ENCODE results near the gene CCDC14. TPM values are rescaled to one million over a fixed set of nuclear protein-coding genes. Genes with fewer than 3 reads are reported as not detected.
"Not testable (repeated sequence)": the region's sequence is repeated elsewhere in the genome, so short reads cannot be mapped to it uniquely, and the experiment has no call there.

The CCDC14 gene
- total and polyA plus RNA-seq, 9 of the 15 experiments (the other 6 are each of a cell fraction or from before 2014, with no cell fraction given), result 18.6 to 107 (median 57.3) TPM

- TF ChIP-seq JUNB (CRISPR knock-in tag; conservative IDR thresholded peaks at IDR 0.05) (no peak), HDAC2 (IDR thresholded peaks at IDR 0.05) (no peak), RERE (CRISPR knock-in tag; IDR thresholded peaks at IDR 0.05; ENCODE audit: borderline replicate concordance) (no peak)
Measured at GRCh38 chr3:124007186-124007585, 46.2 kb upstream of the CCDC14 start (continued).

GRCh38 chr3:124002405-124003079 lies 41.5 kb upstream of the CCDC14 start:
- H3K79me2 ChIP-seq (ENCODE audit: control insufficient read depth, insufficient read depth, low read length); BruUV-seq (replicated peaks); H3K9me3 ChIP-seq (replicated peaks; ENCODE audit: control insufficient read depth, insufficient read depth, low read depth, low read length); H3K27ac ChIP-seq (ENCODE audit: extremely low read depth, low read depth, low read length); H3K36me3 ChIP-seq (ENCODE audit: control insufficient read depth, insufficient read depth, low read length); H3K9me1 ChIP-seq (ENCODE audit: control insufficient read depth, insufficient read depth, low read length); H3K27me3 ChIP-seq (ENCODE audit: control insufficient read depth in 2 of 2, insufficient read depth in 2 of 2, low read length in 2 of 2); H3K4me2 ChIP-seq (ENCODE audit: insufficient read depth, low read length); intact Hi-C loops (cut with micrococcal nuclease); in situ Hi-C loops (cut with MboI); DNase-seq (ENCODE audit: extremely low read depth in 1 of 4, low spot score in 3 of 4); H3K9ac ChIP-seq (ENCODE audit: insufficient read depth in 1 of 2, low read depth in 2 of 2, low read length in 2 of 2); CTCF ChIA-PET (ENCODE audit: low intra/inter-chr PET ratio); FAIRE-seq; H2AFZ ChIP-seq (ENCODE audit: low read depth, low read length); ATAC-seq; H3K4me1 ChIP-seq (replicated peaks in 1 of 2; ENCODE audit: control insufficient read depth in 2 of 2, insufficient read depth in 2 of 2, low read length in 2 of 2); H3K4me3 ChIP-seq; POLR2A ChIA-PET; H4K20me1 ChIP-seq (replicated peaks; ENCODE audit: control insufficient read depth, insufficient read depth, low read length): not testable (repeated sequence)
- WGBS (ENCODE audit: insufficient coverage, low coverage, missing lambda C conversion rate), result no CpG with 5 or more reads among the region's 2 CpGs

GRCh38 chr3:124001366-124001765 lies 40.3 kb upstream of the CCDC14 start:
- peak; percentile 6 for FAIRE-seq
- intact Hi-C loops (cut with micrococcal nuclease); H3K27ac ChIP-seq (ENCODE audit: extremely low read depth, low read depth, low read length); DNase-seq (ENCODE audit: extremely low read depth in 1 of 4, low spot score in 3 of 4); H3K36me3 ChIP-seq (ENCODE audit: control insufficient read depth, insufficient read depth, low read length); H3K9me1 ChIP-seq (ENCODE audit: control insufficient read depth, insufficient read depth, low read length); H3K4me3 ChIP-seq; H3K4me1 ChIP-seq (replicated peaks in 1 of 2; ENCODE audit: control insufficient read depth in 2 of 2, insufficient read depth in 2 of 2, low read length in 2 of 2); BruUV-seq (replicated peaks); H3K9me3 ChIP-seq (replicated peaks; ENCODE audit: control insufficient read depth, insufficient read depth, low read depth, low read length); H3K9ac ChIP-seq (ENCODE audit: insufficient read depth in 1 of 2, low read depth in 2 of 2, low read length in 2 of 2); H4K20me1 ChIP-seq (replicated peaks; ENCODE audit: control insufficient read depth, insufficient read depth, low read length); H3K4me2 ChIP-seq (ENCODE audit: insufficient read depth, low read length); H2AFZ ChIP-seq (ENCODE audit: low read depth, low read length); CTCF ChIA-PET (ENCODE audit: low intra/inter-chr PET ratio); H3K79me2 ChIP-seq (ENCODE audit: control insufficient read depth, insufficient read depth, low read length); ATAC-seq; in situ Hi-C loops (cut with MboI); H3K27me3 ChIP-seq (ENCODE audit: control insufficient read depth in 2 of 2, insufficient read depth in 2 of 2, low read length in 2 of 2): not testable (repeated sequence)
- POLR2A ChIA-PET, result interaction anchor here (0.7 kb wide), 1 partner anchor 41 kb away, joined by 3 read pairs; the partner anchor contains the start of gene CCDC14
- WGBS (ENCODE audit: insufficient coverage, low coverage, missing lambda C conversion rate), result 0% methylated on average over 5 of the region's 6 CpGs
